Activated B cell treated with CpG ODN at 0.5 μM for 24 hours (primary cell): Measurements from ENCODE around the gene ANKRD28. TPM values are rescaled to one million over a fixed set of nuclear protein-coding genes. Genes with fewer than 3 reads are reported as not detected.

Experiments used
- ATAC-seq: fragments of 200-7000 bp; cut with Tn5 transposase; one replicate; pipeline ENCODE4 v1.10.0; 2021; ENCODE audit warnings: low read depth, mild to moderate bottlenecking, moderate library complexity
- CTCF ChIA-PET: fragments of 350-600 bp; sonication (Branson Sonifier 250); formaldehyde crosslinking; loops from one replicate; lab custom pipeline; 2021; ENCODE audit warnings: antibody characterized with exemption; lab: Charles Lee
- POLR2A ChIA-PET: fragments of 350-600 bp; sonication (Branson Sonifier 250); formaldehyde crosslinking; loops from one replicate; lab custom pipeline; 2021; ENCODE audit warnings: antibody characterized with exemption; lab: Charles Lee
- DNase-seq: peaks from one replicate; pipeline ENCODE4 v3.0.0; 2022
- H3K27ac Mint-ChIP-seq: one replicate; pipeline ENCODE4 v1.8.0; 2020; ENCODE audit warnings: mixed read lengths
- H3K27me3 Mint-ChIP-seq: one replicate; pipeline ENCODE4 v1.8.0; 2021; ENCODE audit warnings: mixed read lengths
- H3K36me3 Mint-ChIP-seq: one replicate; pipeline ENCODE4 v1.8.0; 2021; ENCODE audit warnings: low read depth, mixed read lengths
- H3K4me1 Mint-ChIP-seq: one replicate; pipeline ENCODE4 v1.8.0; 2021; ENCODE audit warnings: mixed read lengths
- H3K4me3 Mint-ChIP-seq: one replicate; pipeline ENCODE4 v1.8.0; 2020; ENCODE audit warnings: mild to moderate bottlenecking, mixed read lengths
- H3K9me3 Mint-ChIP-seq: one replicate; pipeline ENCODE4 v1.8.0; 2020; ENCODE audit warnings: mixed read lengths
- intact Hi-C: fragments of 100-400 bp; cut with micrococcal nuclease; formaldehyde crosslinking; loops from one replicate; pipeline ENCODE4 v1.15.1; 2024
- total RNA-seq: library from RNA; stranded (reverse); gene quantifications from 2 replicates; pipeline ENCODE4 v1.2.3, GENCODE V29; 2022
- TF ChIP-seq, protein P1 (sequence below): fragments of 200-600 bp; IDR thresholded peaks from one replicate; pipeline ENCODE4 v1.8.0; 2022; ENCODE audit warnings: antibody characterized with exemption, mild to moderate bottlenecking

ANKRD28 gene
- total RNA-seq, 1 donor from 2014 or later, result 29.9 TPM

DNA sequence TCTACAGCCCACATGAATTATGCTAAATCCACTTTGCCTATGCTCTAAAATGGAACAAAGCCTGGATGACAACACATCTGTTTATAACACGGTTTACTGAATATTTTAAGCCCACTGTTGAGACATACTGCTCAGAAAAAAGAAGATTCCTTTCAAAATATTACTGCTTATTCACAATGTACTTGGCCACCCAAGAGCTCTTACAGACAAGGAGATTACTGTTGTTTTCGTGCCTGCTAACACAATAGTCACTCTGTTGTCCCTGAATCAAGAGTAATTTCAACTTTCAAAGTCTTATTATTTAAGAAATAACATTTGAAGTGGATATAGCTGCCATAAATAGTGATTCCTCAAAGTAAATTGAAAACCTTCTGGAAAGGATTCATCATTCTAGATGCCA lies 70.9 kb downstream of the ANKRD28 start:
- CTCF ChIA-PET, result no interaction called here

DNA sequence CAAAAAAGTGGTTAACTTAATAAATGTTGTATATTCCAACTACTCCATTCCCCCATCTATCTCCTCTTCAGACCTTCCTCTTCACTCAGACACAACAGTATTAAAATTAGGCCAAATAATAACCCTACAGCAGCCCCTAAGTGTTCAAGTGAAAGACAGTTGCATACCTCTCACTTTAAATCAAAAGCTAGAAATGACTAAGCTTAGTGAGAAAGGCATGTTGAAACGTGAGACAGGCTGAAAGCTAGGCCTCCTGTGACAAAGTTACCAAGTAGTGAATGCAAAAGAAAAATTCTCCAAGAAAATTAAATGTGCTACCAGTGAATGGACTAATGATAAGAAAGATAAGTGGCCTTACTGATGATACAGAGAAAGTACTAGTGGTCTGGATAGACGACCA lies 71.7 kb downstream of the ANKRD28 start:
- no peaks in the 10 kb centered on the region for H3K4me1 Mint-ChIP-seq
- ATAC-seq (no peak), DNase-seq (no peak)
- H3K27ac Mint-ChIP-seq, result no peak overlapping the region
- no peaks in the 10 kb centered on the region for H3K9me3 Mint-ChIP-seq
- CTCF ChIA-PET, result no interaction called here
- H3K27me3 Mint-ChIP-seq, result no peaks in the 10 kb centered on the region
- H3K36me3 Mint-ChIP-seq, result peaks cover 65% of the 10 kb centered on the region
- TF ChIP-seq, protein P1, sequence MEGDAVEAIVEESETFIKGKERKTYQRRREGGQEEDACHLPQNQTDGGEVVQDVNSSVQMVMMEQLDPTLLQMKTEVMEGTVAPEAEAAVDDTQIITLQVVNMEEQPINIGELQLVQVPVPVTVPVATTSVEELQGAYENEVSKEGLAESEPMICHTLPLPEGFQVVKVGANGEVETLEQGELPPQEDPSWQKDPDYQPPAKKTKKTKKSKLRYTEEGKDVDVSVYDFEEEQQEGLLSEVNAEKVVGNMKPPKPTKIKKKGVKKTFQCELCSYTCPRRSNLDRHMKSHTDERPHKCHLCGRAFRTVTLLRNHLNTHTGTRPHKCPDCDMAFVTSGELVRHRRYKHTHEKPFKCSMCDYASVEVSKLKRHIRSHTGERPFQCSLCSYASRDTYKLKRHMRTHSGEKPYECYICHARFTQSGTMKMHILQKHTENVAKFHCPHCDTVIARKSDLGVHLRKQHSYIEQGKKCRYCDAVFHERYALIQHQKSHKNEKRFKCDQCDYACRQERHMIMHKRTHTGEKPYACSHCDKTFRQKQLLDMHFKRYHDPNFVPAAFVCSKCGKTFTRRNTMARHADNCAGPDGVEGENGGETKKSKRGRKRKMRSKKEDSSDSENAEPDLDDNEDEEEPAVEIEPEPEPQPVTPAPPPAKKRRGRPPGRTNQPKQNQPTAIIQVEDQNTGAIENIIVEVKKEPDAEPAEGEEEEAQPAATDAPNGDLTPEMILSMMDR, result no peak
- intact Hi-C loops, result no loop called here
- POLR2A ChIA-PET, result no interaction called here
- H3K4me3 Mint-ChIP-seq, result no peak overlapping the region

More for the DNA sequence above, 70.9 kb downstream of the ANKRD28 start:
- no peak for ATAC-seq
- no peaks in the 10 kb centered on the region for H3K4me1 Mint-ChIP-seq
- no peaks in the 10 kb centered on the region for H3K27me3 Mint-ChIP-seq
- H3K9me3 Mint-ChIP-seq, result no peaks in the 10 kb centered on the region
- H3K27ac Mint-ChIP-seq, result no peak overlapping the region
- H3K36me3 Mint-ChIP-seq, result peaks cover 64% of the 10 kb centered on the region
- no peak overlapping the region for H3K4me3 Mint-ChIP-seq
- POLR2A ChIA-PET, result no interaction called here
- intact Hi-C loops, result no loop called here
- DNase-seq, result no peak
- TF ChIP-seq, protein P1, result no peak

DNA sequence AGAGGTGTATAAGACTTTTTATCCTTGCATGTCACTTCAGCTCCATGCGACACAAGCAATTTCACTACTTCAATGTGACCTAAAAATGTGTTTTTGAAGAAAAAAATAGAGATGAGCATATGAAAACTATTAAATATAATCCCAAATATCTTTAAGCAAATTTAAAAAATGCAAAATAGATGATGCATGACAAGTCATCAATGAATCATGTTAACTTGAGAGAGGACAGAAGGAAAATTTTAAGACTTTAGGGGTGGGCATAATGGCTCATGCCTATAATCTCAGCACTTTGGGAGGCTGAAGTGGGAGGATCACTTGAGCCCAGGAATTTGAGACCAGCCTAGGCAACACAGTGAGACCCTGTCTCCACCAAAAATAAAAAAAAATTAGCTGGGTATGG lies 73.3 kb downstream of the ANKRD28 start:
- H3K9me3 Mint-ChIP-seq, result no peaks in the 10 kb centered on the region
- H3K27ac Mint-ChIP-seq, result no peak overlapping the region
- no peaks in the 10 kb centered on the region for H3K4me1 Mint-ChIP-seq
- H3K27me3 Mint-ChIP-seq, result no peaks in the 10 kb centered on the region
- intact Hi-C loops, result loop anchor here (5.0 kb wide), 1 partner anchor 83 kb away; no protein-coding TSS in a partner anchor
- ChIA-PET POLR2A (no interaction called here), CTCF (no interaction called here)
- TF ChIP-seq, protein P1, result no peak
- ATAC-seq, result no peak
- no peak overlapping the region for H3K4me3 Mint-ChIP-seq
- H3K36me3 Mint-ChIP-seq, result peaks cover 70% of the 10 kb centered on the region
- no peak for DNase-seq

DNA sequence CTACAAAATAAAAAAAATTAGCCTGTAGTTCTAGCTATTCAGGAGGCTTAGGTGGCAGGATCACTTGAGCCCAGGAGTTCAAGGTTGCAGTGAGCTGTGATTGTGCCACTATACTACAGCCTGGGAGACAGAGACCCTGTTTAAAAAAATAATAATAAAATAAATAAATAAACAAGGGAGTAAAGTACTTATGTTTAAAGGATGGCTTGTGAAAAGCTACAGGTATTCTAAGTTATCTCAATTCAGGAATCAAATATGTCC lies 74.2 kb downstream of the ANKRD28 start:
- Mint-ChIP-seq H3K27me3 (no peaks in the 10 kb centered on the region), H3K4me3 (no peak overlapping the region), H3K4me1 (no peaks in the 10 kb centered on the region), H3K9me3 (no peaks in the 10 kb centered on the region), H3K36me3 (peaks cover 64% of the 10 kb centered on the region), H3K27ac (no peak overlapping the region)
- no peak for ATAC-seq
- ChIA-PET POLR2A (no interaction called here), CTCF (no interaction called here)
- no peak for DNase-seq
- TF ChIP-seq, protein P1, result no peak
- intact Hi-C loops, result loop anchor here (5.0 kb wide), 1 partner anchor 84 kb away; no protein-coding TSS in a partner anchor

DNA sequence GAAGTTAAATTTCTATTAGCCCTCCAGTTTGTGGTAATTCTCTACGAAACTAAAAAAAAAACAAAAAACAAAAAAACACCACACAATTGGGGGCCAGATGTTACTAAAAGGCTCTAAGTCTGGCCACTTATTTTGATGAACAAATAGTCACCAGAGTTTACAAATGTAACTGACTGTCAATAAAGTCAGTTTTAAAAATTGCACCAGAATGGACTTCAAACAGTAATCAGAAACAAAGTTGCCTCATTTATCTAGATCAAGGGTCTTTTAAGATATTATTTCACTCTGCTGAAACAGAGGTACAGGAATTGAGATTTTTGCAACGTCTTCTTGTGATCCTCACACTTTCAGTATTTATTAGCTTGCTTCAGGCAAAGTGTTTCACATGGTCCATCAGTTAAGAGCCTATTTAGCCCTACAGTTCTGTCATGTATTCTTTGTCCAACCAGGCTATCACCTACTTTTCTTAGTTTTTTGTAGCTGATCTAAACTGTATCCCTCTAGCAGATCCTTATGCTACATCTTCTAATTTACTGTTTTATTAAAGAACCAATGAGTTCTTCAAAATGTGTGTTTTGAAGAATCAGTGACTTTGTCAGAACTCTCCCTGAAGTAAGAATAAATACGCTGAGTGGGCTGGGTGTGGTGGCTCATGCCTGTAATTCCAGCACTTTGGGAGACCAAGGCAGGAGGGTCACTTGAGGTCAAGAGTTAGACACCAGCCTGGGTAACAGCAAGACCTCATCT lies 74.7 kb downstream of the ANKRD28 start:
- ATAC-seq (no peak), DNase-seq (no peak)
- Mint-ChIP-seq H3K9me3 (no peaks in the 10 kb centered on the region), H3K27ac (no peak overlapping the region), H3K4me3 (no peak overlapping the region), H3K36me3 (peaks cover 62% of the 10 kb centered on the region), H3K4me1 (no peaks in the 10 kb centered on the region), H3K27me3 (no peaks in the 10 kb centered on the region)
- TF ChIP-seq, protein P1, result no peak
- intact Hi-C loops, result loop anchor here (5.0 kb wide), 1 partner anchor 84 kb away; no protein-coding TSS in a partner anchor
- ChIA-PET POLR2A (no interaction called here), CTCF (no interaction called here)
